HS-27A (cell line): Measurements from ENCODE around the gene TNN.

Source experiments
- DNase-seq: peaks from one replicate; pipeline ENCODE4 v3.0.0-alpha.2; 2012; ENCODE audit warnings: low read depth, missing footprints

TNN gene

DNA sequence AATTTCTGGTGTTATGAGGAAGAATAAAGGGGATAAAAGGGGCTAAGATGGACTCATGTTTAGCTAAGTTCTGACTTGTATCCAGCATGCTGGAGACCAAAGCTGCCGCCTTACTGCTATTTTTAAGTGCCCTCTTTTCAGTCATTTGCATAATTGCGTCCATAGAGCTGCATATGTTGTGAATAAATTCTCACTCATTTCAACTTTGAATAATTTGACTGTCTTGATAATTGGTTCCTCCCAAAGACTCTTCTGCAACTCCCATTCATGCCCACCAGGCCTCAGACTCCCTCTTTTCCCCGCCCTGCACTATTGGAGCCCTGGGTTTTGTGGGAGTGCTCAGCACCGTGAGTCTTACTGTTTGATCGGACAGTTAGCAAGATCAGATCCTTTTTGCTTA, 79.9 kb downstream of the TNN start:
- DNase-seq, result no peak

DNA sequence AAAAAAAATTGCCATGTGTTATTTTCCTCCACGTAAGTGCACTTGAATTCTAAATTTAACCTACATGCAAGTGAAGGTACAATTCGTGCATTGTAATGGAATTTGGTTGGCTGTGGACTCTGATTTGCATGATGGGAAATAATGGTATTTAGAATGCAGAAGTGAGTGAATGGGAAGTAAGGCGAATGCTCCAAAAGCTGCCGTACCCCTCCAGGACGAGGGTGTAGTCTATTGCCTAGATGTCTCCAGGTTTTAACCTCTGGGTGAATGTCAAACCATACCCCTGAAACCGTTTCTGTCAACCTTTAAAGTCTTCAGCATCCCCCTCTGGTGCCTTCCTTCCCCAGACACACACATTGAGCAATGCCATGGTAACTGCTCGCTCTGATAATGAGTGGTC, 80.4 kb downstream of the TNN start:
- no peak for DNase-seq

DNA sequence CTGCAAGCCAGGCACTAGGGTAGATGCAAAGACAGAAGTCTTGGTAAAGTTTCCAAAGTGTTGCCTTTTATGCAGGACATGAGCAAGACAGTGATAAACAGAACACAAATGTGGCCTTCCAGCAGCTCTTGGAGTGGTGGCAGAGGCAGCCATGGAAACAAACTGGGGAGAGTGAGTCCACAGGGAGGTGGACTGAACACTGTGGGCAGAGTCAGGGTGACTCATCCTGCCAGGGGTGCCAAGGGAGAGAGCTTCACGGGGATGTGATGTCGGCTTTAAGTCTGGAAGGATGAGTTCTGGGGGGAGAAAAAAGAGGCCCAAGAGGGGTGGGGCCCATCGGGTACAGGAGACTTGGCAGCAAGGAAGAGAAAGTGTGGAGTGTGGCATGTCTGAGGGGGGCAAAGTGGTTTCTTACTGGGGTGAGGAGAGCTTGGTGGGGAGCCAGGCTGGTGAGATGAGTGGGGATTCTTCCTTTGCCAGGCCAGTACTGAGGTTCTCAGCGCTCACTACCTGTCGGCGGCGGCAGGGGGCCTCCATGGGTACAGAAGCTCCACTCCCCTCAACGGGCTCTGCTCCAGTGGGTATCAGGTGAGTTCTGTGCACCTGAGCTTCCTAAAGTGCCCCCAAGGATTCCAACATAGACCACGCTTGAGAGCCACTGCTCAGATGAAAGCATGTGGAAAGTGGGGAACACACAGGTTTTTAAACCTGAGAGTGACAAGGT, 83.1 kb downstream of the TNN start:
- no peak for DNase-seq

DNA sequence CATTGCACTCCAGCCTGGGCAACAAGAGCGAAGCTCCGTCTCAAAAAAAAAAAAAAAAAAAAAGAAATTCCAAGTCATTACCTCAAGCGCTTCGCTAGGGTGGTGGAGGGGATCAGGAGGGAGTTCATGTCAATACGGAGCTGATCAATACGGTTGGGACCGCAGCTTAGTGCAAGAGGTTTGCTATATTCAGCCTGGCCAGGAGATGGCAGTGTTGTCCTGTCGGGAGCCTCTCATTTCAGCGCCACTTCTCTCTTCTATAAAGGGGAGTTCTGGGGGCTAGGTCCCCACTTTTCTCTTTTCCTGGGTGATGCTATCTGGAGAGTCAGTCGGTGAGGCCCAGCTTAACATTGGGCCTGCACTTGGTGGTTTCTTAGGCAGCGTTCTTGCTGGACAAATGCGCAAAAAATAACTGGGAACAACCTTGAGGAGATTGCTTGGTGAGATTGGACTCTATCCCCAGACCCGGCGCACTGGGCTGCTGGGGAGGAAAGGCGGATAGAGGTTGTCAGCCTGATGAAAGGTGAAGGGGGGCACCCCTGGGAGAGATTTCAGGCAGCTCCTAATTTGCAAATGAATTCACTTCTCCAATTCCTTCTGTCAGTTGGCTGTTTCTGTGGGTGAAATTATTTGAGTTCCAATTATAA, 84.5 kb downstream of the TNN start:
- DNase-seq, result no peak

DNA sequence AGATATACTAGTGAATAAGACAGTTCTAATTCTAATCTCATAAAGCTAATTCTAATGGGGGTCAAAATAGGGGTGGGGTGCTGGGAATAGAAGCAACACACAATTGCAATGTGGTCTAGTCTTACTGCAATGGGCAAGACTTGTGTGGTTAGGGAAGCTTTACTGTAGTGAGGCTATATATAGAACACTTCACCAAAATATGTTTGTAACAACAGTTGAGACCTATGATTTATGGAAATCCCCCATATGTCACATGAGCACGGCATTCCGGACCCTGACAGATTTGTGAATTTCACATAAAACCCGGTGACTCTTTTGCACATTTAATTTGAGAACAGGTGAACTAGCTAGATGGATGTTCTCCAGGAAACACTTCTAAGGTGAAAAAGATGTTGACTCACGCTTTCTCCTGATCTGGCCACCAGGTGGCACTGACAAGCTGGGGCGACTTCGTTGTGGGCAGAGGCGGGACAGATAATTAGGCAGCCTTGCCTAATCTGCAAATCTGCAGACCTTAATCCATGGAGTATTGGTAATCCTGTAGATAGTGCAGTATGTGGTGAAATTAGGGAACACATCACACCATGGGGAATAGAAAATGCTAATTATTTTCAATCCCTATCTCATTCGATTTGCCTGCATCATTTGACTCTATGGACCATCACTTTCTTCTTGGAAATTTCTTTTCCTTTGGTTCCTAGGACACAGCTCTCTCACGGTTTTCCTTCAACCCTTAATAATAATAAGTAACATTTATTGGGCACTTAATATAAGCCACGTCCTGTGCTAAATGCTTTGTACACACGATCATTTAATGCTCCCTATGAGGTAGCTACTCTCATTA, 87.2 kb downstream of the TNN start:
- DNase-seq, result no peak

DNA sequence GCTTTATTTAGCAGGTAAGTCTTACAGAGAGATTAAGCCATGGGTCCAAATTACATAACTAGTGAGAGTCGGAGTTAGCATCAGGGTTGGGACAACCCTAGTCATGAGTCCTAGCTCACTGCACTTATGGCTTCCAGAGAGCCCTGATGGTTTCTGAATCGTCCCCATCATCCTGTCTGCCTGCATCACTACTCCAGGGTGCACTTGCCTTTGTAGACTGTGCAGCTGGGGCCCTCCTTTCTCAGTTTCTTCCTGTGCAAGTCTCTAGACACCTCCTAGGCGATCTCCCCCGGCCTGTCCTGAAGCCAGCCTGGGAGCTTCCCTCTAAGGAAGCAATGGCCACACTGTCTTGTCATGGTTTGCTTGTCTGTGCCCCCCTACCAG, 87.8 kb downstream of the TNN start:
- no peak for DNase-seq

DNA sequence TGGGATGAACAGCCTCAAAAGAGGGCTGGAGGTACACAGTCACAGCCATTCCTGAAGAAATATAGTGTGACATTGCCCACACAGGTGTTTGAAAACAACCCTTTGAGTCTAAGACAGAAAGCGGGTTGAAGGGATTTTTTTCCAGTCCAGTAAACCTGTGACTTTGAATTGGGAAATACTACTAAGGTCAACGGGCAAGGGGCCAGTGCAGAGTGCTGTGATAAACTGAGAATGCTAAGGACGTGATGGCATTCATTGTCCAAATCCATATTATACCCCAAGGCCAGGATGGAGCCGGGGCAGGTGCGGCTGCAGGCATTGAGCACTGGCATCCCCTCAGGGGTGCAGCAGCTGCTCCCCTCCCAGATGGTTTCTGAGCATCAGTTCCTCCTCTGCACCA, 88.3 kb downstream of the TNN start:
- DNase-seq, result no peak

DNA sequence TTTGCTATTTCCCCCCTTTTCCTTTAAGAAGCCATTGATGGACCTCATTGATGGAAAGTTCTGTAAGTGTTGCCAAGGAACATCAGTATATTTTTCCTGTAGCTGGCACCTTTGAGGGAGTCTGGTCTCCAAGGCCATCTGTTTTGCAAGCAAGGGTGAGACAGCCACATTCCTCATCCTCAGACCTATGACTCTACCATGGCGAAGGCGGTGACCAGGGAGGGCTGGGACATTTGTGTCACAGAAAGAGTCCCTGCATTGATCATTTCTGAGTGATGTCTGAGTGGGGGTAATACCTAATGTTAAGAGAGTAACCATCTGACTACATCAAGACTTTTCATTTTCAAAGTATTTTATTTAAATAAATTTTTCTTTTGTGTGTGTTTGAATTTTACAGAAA, 89.6 kb downstream of the TNN start:
- no peak for DNase-seq

DNA sequence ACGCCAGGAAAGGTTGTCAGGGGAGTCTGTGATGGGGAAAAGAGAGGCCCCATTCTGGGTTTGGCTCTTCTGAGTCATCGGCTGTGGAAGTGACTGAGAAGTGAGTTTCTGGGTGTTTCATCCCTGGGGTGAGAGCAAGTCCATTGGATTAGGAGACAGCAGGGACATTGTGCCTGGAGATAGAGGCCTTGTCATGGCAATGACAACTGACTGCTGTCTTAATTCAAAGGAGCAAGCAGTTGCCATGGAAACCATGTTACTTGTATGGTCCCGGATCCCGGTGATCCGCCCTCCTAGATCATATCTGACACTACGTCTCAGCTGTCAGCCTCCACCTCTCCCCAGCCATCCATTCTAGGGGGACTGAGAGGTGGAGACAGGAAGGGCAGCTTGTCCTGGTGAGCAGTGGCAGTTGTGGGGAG, 90.5 kb downstream of the TNN start:
- no peak for DNase-seq

DNA sequence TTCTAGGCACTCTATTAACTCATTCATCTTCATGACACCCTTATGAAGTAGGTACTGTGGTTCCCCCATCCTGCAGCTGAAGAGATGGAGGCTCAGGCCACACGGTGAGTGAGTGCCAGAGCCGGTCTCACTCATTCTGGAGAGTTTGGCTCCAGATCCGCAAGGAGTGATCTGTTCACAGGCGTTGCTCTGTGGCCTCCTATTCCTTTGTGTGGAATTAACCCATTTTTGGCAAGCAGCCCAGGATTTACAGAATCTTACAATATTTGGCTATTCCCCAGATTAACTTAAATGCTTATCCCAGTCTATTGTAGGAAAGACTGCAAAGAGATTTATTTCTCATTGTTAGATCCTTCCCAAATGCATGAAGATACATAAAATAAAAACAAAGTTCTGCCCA, 95.3 kb downstream of the TNN start:
- no peak for DNase-seq

DNA sequence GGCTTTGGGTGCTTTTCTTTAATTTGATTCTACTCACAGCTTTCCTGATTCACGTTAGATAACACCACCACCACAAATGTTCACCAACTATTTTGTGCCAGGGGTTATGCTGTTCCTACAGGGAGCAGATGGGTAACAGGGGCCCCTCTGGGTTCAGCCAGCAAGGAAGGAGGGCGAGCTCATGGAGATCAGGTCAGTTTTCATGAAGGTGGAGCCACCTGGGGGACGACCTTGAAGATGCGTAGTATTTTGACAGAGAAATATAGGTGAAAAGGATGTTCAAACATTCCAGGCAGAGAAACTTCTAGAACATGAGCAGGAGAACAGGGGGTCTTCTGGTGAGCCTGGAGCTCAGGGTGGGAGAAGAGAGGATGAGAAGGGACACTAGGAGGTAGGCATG, 96.1 kb downstream of the TNN start:
- DNase-seq, result no peak

DNA sequence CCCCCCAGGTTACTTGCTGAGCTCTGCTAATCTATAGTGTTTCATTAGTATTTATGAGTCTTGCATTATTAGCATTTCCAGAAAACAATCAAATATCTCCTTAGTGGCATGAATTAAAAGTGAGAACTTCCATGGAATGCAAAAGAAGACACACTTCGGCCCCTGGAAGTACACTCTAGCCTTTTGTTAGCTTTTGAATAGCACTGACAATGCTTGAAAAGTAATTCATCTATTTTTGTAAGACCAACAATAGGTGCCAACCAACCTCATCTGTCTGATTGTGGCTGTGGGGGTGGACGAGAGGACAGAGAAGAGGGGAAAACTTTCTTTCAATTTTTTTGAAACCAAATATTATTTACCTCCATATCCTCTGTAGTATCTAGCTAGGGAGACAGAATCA, 97.1 kb downstream of the TNN start:
- DNase-seq, result no peak

DNA sequence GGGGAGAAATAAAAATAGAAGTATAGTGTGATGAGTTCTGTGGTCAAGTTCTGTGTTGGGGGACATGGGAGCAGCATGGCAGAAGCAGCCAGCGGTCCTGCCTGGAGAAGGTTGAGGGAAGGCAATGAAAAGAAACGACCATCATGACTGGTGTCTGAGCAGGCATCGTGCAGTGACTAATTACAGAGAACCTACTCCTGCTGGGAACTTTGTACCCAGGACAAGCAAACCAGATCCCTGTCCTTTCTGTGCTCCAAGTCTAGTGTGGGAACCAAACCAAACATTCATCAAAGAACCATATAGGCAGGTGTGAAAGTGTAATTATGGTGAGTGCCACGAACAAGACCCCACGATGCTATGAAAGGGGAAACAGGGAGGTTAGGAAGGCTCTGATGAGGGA, 99.1 kb downstream of the TNN start:
- no peak for DNase-seq

DNA sequence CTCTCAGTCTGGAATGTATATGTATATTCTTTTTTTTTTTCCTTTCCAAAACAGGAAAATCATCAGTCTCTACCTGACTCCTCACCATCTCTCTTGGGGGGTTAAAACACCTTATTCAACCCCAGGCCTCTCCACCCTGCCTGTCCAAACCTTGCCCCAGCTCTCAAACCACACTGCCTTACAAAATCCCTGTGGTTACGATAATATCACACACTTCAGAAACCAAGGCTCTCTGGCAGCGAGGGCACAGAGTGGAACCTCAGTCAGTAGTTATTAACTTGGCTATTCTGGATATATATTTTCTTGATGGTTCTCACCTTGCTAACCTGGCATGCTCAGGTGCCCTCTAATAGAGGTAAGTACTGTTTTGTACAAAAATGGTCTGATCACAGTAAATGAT, 100.2 kb downstream of the TNN start:
- no peak for DNase-seq

DNA sequence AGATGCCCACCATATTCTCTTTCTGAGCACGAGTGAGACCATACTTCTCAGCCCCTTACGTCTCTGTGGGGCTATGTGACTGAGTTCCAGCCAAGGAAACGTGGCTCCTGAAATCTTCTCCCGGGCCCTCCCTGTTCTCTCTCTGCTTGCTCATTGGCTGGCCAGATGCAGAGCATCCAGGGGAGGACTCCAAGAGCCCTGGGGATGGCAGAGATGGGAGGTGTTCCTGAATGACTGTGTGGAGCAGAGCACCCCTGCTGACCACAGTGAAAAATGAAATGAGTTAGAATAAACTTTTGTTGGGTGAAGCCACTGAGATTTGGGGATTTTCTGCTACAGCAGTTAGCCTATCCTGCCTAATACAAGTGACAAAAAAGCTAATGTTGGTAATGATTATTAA, 101.1 kb downstream of the TNN start:
- DNase-seq, result no peak

DNA sequence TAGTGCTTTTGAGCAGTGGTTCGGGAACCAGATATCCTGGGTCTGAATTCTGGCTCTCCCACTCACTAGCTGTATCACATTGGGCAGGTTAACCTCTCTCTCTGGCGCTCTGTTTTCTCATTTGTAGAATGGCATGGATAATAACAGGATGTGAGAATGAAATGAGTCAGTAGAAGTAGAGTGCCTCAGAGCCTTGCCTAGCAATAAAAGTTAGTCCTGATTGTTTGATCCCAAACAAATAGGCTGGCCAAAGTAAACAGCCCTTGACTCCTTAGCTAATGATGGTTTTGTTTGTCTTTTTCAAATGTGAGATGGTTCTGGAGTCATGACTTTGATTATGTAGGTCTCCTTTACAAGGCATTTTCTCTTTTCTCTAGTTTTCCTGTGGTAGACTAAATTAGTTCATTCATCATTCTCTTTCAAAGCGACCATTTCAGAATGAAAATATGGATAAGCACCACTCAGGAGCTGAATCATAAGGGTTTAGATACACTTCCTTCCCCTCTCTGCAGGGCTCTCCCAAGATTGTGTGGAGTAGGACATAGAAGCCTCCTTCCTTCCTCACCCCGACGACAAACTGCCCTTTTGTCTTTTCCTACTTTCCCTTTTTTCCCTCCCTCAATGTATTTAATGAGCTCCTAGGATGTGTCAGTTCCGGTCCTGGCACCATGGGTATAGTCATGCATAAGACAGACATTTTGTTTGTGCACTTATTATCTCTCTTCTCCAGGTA, 101.8 kb downstream of the TNN start:
- no peak for DNase-seq

DNA sequence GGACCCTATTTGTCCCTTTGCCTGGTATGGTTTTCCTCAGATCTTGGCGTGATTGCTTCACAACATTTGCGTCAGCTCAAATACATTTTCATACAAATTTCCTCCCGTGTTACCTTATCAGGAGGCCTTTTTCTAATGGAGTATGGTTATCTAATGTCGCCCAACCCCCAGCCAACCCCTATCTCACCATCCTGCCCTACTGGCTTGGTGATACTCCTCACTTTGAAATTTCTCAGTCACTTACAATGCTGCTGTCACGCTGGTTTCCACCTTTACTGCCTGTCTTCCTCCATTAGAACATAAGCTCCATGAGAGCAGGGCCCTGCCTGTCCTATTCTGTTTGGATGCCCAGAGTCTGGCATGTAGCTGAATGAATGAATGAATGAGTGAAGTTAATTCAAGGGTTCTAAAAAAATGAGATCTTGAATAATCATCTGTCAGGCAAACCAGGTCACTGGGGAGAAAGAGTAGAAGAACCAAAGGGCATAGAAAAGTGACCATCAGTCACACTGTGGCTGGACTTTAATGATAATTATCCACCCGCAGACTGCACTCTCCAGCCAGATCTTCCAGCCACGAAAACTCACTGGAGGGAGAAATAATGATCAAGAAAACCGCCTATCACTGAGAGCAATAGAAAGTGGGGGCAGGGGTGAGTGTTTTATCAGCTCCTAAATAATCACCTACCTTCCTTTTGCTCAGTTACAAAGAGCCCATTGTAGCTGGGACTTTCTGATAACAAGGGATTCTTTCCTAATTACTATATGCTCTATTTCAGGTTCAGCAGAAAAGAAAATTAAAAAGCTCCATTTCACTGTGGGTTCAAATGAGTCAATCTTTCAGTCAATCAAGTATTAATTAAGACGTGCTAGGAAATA, 103.6 kb downstream of the TNN start:
- DNase-seq, result no peak

DNA sequence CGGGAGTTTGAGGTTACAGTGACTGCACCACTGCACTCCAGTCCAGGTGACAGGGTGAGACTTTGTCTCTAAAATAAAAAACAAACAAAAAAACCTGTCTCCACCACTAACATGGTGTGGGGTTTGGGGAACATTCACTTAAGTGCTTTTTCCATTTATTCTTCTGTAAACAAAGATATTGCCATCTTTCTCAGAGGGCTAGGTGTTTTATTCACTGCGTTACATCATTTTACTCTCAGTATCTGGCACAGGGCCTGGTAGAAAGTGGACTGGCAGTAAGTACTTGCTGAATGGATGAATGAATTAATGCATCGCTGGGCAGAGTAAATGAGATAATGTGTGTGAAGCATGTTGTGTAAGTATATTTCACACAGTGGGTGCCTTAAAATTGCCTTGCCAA, 104.9 kb downstream of the TNN start:
- DNase-seq, result no peak

DNA sequence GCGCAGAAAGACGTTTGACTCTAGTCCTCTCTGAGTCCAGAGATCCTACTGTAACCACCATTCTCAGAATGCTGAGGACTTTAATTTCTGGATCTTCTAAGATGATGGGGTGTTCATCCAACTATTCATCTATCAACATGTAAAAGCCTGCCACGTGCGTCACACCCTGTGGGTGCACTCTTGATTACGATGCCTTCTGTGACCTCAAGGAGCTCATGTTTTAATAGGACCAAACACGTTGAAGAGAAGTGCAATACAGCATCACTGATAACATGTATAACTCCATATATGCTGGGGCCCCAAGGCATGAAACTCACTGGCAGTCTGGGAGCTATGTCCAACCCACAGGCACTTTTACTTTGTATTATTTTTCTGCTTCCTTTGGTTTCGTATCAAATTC, 105.9 kb downstream of the TNN start:
- DNase-seq, result no peak

DNA sequence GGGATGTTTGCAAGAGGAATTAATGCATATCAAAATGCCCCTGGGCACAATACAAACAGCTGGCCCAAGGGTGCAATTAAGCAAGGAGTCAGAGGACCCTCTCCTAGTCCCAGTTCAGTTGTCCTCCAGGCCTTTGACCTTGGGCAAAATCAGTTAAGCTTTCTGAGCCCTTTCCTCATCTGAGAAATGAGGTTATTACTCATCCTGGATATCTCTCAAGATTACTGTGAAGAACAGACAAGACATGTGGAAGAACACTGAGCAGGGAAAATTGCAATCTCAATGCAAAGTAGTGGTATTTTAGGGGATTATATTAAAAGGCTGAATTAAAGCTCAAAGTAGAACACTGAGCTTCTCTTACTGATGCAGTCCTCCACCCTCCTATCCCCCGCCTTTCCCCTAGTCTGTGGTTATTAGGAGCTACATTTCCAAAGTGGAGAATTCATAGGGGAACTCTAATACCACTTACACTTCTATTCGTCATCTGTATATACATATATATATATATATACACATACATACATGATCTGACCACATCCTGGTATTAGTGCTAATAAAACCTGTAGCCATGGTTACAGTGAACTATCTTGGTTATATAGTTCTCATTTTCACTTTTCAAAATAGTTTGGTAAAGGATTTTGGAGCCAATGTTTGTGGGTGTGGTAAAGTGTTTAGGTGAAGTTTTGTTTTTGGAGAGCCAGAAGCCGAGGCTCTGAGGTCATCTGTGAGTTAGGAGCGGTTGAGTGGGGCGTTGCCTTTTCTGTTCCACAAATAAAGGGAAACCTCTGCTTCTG, 106.9 kb downstream of the TNN start:
- DNase-seq, result no peak

DNA sequence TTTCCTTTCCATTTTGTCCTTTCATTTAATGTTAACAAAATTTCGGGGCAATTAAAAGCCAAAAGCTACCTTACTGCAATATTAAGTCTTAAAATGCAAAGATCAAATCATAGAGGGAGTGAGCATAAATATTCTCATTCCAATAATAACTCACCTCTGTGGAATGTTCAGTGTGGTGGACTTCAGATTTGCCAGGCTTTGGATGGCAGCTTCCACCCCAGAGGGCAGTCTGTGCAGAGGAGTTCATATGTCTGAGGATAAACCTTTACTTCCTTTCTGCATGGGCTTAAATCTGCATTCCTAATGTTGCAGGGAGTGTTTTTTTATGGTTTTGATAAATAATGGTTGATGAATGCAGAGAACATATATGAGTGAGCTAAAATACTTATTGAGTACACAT, 108.6 kb downstream of the TNN start:
- no peak for DNase-seq
